OCI-LY3 (cell line): ENCODE measurements around the gene NPLOC4.

ENCODE experiments used
- EZH2phosphoT487 ChIP-seq: fragments of 200-600 bp; shearing (Covaris generic); IDR thresholded peaks from 2 replicates; pipeline ENCODE4 v1.6.1; 2018; ENCODE audit warnings: antibody characterized with exemption, mixed run types, low read depth
- TF ChIP-seq, protein P1 (sequence below): fragments of 200-600, 300-600 bp; sonication (generic); IDR thresholded peaks from 2 replicates; pipeline ENCODE4 v1.5.1; 2014; ENCODE audit warnings: antibody characterized with exemption, low read length, low read depth

DNA sequence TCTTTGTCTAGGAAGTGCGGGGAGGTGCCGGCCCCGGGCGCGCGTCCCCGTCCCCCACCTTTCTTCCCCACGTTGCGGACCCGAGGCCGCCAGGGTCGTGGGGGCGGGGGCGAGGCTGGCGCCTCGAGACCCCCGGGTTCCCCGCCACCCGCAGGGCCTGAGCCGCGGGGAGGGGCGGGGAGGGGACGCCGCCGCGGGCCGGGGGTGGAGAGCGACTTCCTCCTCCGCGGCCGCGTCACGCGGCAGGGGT, 122.5 kb downstream of the NPLOC4 start:
- TF ChIP-seq, protein P1, sequence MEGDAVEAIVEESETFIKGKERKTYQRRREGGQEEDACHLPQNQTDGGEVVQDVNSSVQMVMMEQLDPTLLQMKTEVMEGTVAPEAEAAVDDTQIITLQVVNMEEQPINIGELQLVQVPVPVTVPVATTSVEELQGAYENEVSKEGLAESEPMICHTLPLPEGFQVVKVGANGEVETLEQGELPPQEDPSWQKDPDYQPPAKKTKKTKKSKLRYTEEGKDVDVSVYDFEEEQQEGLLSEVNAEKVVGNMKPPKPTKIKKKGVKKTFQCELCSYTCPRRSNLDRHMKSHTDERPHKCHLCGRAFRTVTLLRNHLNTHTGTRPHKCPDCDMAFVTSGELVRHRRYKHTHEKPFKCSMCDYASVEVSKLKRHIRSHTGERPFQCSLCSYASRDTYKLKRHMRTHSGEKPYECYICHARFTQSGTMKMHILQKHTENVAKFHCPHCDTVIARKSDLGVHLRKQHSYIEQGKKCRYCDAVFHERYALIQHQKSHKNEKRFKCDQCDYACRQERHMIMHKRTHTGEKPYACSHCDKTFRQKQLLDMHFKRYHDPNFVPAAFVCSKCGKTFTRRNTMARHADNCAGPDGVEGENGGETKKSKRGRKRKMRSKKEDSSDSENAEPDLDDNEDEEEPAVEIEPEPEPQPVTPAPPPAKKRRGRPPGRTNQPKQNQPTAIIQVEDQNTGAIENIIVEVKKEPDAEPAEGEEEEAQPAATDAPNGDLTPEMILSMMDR: no peak
- TF ChIP-seq EZH2phosphoT487: no peak
